ENCODE measurements around the gene SP110.

DNA sequence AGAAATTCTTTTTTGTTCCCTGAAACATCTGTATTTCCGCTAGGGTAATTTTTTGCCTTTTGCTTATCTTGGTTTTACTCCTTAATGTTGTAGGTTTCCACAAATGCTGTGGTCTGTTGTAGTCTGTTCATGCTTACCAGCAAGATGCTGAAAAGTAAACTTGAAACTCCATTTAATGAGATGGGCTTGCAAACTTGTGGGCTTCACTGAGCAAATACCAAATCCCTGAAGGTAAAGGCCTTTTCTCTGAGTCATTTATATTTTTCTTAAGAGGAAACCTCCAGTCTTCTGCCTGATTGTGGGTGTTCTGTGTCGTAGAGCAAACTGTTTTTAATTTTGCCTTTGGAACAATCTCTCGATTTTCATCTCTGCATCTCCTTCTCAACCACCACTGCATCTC, 15.1 kb upstream of the SP110 start:
- TF ChIP-seq CTCF (IDR thresholded peaks at IDR 0.05) = no peak
- TF ChIP-seq POLR2A (IDR thresholded peaks at IDR 0.05) = no peak
- no peak for TF ChIP-seq EP300 (IDR thresholded peaks at IDR 0.05)
- TF ChIP-seq POLR2AphosphoS5 (IDR thresholded peaks at IDR 0.05) = no peak
